T47D (cell line): ENCODE measurements around the gene CD276.
"Not testable (repeated sequence)": the region's sequence is repeated elsewhere in the genome, so short reads cannot be mapped to it uniquely, and the experiment has no call there.

ENCODE experiments used
- DNase-seq, 2 experiments: peaks; one replicate each; pipeline versions ENCODE4 v3.0.0 to v3.0.0-alpha.2; 2011 to 2012; ENCODE audit warnings: low read depth in 1 of 2, low spot score in 1 of 2
- JUND ChIP-seq: IDR thresholded peaks from 2 replicates; pipeline ENCODE4 v1.6.1; 2012; ENCODE audit warnings: low read depth
- in situ Hi-C: cut with HindIII; loops from 2 replicates; pipeline ENCODE4 v1.10.0; 2016; ENCODE audit warnings: low sequenced_read_pairs, low pct_unique_long_range_greater_than_20kb

CD276 gene

GRCh38 chr15:73683777-73684580, at the start of gene CD276:
TSS of gene CD276 (plus strand) at chr15:73684383. CDS start at chr15:73699640, 15,257 bp downstream.
- in situ Hi-C loops, result no loop called here
- DNase-seq, result peak; percentile 74 to 85
- no peak for TF ChIP-seq JUND

DNA sequence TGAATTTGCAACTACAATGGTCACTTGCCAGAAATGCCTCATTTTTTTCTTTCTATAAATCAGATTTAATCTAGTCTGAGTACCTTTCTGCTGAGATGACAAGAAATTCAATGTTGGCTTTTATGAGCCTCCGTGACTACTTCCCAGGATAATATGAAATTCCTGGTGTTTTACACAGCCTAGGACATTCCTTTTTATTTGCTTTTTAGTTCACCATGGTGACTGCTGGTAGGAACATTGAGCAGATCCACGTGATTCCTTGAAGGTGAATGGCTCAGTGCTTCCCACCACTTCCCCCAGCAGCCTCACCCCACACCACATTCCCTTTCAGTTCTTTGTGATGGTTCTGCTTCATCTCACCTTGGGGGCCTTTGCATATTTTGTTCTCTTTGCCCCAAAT, 46.7 kb upstream of the CD276 start:
- DNase-seq, result no peak
- in situ Hi-C loops, result no loop called here
- TF ChIP-seq JUND, result no peak

DNA sequence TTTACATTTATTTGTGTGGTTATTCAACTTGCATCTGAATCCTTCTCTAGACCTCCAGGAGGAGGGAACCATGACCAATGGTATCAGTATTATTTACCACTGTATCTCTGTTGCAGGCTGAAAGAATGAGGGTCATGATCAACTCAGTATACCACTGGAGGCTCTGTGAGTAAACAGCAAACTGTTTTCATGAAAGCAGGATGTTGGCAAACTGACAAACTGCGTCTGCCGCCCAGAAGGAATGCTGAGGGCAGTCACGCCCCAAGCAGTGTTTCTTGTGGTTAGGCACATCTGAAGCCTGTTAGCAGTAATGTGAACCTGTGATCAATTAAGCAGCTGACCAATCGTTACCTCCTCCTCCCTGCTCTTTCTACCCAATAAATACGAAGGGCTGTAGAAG, 44.7 kb upstream of the CD276 start:
- DNase-seq, in situ Hi-C loops: not testable (repeated sequence)

DNA sequence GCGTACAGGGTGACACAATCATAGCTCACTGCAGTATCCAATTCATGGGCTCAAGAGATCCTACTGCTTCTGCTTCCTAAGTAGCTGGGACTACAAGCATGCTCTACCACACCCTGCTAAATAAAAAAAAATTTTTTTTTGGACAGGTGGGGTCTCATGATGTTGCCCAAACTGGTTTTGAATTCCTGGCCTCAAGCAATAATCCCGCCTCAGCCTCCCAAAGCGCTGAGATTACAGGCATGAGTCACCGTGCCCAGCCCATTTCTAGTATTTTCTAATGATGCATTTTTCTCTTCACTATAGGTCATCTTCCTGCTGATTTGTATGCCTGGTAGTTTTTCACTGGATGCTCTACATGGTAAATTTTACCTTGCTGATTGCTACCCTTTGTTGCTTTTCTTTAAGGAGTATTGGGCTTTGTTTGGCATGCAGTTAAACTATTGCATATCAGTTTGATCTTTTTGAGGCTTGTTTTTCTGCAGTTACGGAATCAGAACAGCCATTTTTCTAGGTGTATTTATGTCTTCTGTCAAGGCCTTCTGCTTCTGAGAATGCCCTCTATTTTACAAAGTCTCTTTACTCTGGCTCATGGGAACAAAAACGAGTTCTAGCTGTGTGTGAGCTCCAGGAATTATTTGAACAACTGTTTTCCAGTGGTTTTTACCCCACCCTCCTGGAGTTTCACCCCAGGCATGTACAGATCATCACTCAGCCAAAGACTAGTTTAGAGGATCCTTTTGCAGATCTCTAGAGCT, 36.7 kb upstream of the CD276 start:
- DNase-seq, result no peak
- in situ Hi-C loops, result no loop called here

DNA sequence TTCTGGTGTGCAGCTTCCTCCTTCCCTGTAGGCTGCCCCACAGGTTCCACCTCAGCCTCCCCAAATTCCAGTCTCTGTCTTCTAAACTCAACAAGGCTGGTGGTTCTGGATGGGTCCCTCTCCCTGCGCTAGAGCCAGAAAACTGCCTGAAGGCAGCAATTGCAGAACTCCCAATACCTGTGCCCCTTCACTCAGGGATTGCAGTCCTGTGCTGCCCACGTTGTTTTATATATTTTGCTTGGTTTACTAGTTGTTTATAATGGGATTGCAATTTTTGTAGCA, 36.2 kb upstream of the CD276 start:
- in situ Hi-C loops, result no loop called here
- no peak for TF ChIP-seq JUND
- no peak for DNase-seq

More for the DNA sequence above, 36.7 kb upstream of the CD276 start:
- no peak for TF ChIP-seq JUND

GRCh38 chr15:73650416-73651126, 33.6 kb upstream of the CD276 start:
- in situ Hi-C loops, result no loop called here
- no peak for TF ChIP-seq JUND
- no peak for DNase-seq

- no peak for TF ChIP-seq JUND
Measured at GRCh38 chr15:73654659-73655058, 29.5 kb upstream of the CD276 start.

DNA sequence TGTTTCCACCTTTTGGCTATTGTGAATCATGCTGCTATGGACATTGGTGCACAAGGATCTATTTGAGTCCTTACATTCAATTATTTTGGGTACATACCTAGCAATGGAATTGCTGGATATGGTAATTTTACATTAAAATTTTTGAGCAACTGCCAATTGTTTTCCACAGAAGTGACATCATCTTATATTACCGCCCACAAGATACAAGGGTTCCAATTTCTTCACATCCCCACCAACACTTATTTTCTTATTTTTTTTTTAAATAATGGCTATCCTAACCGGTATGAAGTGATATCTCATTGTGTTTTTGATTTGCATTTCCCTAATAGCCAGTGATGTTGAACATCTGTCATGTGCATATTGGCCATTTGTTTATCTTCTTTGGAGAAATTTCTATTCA, 28.5 kb upstream of the CD276 start:
- in situ Hi-C loops, result no loop called here
- DNase-seq, result no peak
- no peak for TF ChIP-seq JUND

More at GRCh38 chr15:73654659-73655058, 29.5 kb upstream of the CD276 start:
- in situ Hi-C loops, result no loop called here
- DNase-seq, result no peak

DNA sequence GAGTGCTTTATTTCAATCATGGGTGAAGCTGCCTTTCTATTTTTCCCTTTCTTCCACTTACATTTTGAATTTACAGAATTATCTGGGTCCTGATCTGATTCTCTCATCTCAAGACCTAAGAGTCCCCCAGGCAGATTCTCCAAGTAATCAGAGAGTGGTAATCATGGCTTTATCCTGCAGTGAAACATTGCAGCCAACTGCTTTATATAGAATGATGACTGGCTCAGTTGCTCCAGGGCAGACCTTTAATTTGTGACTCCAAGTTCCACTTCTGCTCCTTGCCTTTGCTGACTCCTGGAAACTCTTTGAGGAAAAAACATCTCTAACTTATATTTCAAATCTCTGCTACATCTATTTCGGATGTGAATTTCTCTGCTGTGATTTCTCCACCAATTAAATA, 25.5 kb upstream of the CD276 start:
- in situ Hi-C loops, result no loop called here
- no peak for TF ChIP-seq JUND
- DNase-seq, result no peak

DNA sequence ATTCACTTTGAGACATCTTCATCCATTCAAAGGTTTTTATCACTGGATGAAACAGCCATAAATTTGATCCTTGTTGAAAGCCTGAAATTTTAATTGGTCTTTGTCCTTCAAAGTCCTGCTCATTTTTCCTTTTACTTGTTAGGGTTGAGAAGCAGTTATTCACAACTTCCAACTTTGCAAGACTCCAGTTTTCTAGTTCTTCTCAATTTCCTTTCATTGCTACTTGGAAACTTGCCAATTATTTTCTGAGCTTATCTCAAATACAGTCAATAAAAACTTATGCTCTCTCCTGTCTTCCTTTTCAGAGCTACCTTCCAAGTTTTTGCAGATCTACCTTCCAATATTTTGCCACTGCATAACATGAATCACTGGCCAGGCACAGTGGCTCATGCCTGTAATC, 23.7 kb upstream of the CD276 start:
- in situ Hi-C loops, result no loop called here
- DNase-seq, result no peak
- no peak for TF ChIP-seq JUND

GRCh38 chr15:73674587-73674986, 9.6 kb upstream of the CD276 start:
- no peak for TF ChIP-seq JUND
- in situ Hi-C loops, result no loop called here
- DNase-seq, result no peak

- no peak for TF ChIP-seq JUND
- in situ Hi-C loops, result no loop called here
- DNase-seq, result peak; percentile 51 to 81
Measured at GRCh38 chr15:73677146-73677607, 7.0 kb upstream of the CD276 start.

DNA sequence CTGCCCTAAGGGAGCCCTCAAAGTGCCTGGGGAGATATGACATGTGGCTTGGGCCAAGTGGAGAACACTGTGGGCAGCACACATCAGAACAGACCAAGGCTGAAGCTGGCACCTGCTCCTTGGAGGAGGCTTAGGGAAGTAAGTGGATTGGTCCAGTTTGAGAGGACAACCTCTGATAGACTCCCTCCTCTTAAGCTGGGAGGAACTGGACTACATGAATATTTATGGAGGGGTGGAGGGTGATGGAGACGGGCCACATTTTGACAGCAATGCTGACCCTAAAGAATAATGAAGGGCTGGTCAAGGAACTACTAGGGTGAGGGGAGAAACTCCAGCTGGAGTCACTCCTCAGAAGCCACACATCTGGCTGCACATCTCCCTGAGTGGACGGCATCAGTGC, 6.5 kb upstream of the CD276 start:
- in situ Hi-C loops, result no loop called here

More for the DNA sequence above, 6.5 kb upstream of the CD276 start:
- no peak for TF ChIP-seq JUND
- no peak for DNase-seq
